Liver (tissue), 9 donors: Measurements from ENCODE around the gene TAS2R31. TPM values are rescaled to one million over a fixed set of nuclear protein-coding genes. Genes with fewer than 3 reads are reported as not detected.

Experiments used
- DNase-seq: peaks from one replicate; pipeline ENCODE4 v3.0.0-alpha.2; 2017; ENCODE audit warnings: low spot score
- H3K27ac ChIP-seq, 2 donors: one replicate each; pipeline ENCODE4 v1.7.0; 2013; ENCODE audit warnings: inconsistent platforms in 2 of 2, low read length in 2 of 2, control low read depth in 1 of 2, low read depth in 1 of 2, mild to moderate bottlenecking in 1 of 2
- H3K27me3 ChIP-seq, 4 donors: one replicate each; pipeline versions ENCODE4 v1.6.1 to v1.7.0; 2013; ENCODE audit warnings: low read length in 3 of 4, inconsistent platforms in 1 of 4, mild to moderate bottlenecking in 1 of 4, moderate library complexity in 1 of 4; ENCODE audit not compliant: control insufficient read depth in 4 of 4, insufficient read depth in 4 of 4
- H3K36me3 ChIP-seq, 4 donors: one replicate each; pipeline versions ENCODE4 v1.6.1 to v1.7.0; 2013; ENCODE audit warnings: low read length in 3 of 4, mild to moderate bottlenecking in 3 of 4, low read depth in 1 of 4, moderate library complexity in 1 of 4; ENCODE audit not compliant: control insufficient read depth in 4 of 4, insufficient read depth in 3 of 4
- H3K4me1 ChIP-seq, 4 donors: one replicate each; pipeline versions ENCODE4 v1.6.1 to v1.7.0; 2013; ENCODE audit warnings: low read length in 3 of 4, mild to moderate bottlenecking in 3 of 4, moderate library complexity in 1 of 4; ENCODE audit not compliant: control insufficient read depth in 4 of 4, insufficient read depth in 4 of 4
- H3K4me3 ChIP-seq, 3 donors: one replicate each; pipeline versions ENCODE4 v1.6.1 to v1.7.0; 2013; ENCODE audit warnings: low read length in 3 of 3, control low read depth in 1 of 3, low read depth in 1 of 3, mild to moderate bottlenecking in 1 of 3
- H3K9ac ChIP-seq, 2 donors: one replicate each; pipeline ENCODE4 v1.7.0; 2013; ENCODE audit warnings: low read length in 2 of 2, mild to moderate bottlenecking in 2 of 2, moderate library complexity in 2 of 2, control low read depth in 1 of 2, low read depth in 1 of 2
- H3K9me3 ChIP-seq, 4 donors: one replicate each; pipeline versions ENCODE4 v1.6.1 to v1.7.0; 2013; ENCODE audit warnings: low read length in 3 of 4; ENCODE audit not compliant: control insufficient read depth in 4 of 4
- ATF3 ChIP-seq: IDR thresholded peaks from 2 replicates; pipeline ENCODE4 v1.6.1; 2016; ENCODE audit warnings: antibody characterized with exemption
- EGR1 ChIP-seq, 2 donors: IDR thresholded peaks; 2 replicates each; pipeline ENCODE4 v1.6.1; 2016 to 2018; ENCODE audit warnings: antibody characterized with exemption in 2 of 2, low read depth in 2 of 2
- FOXA1 ChIP-seq: IDR thresholded peaks from 2 replicates; pipeline ENCODE4 v1.6.1; 2016; ENCODE audit warnings: antibody characterized with exemption
- FOXA2 ChIP-seq: IDR thresholded peaks from 2 replicates; pipeline ENCODE4 v1.6.1; 2016; ENCODE audit warnings: antibody characterized with exemption
- GABPA ChIP-seq, 2 donors: IDR thresholded peaks in 1 of 2; conservative IDR thresholded peaks in 1 of 2; 2 replicates each; pipeline ENCODE4 v1.6.1; 2016; ENCODE audit warnings: antibody characterized with exemption in 2 of 2, mild to moderate bottlenecking in 1 of 2, moderate library complexity in 1 of 2
- JUND ChIP-seq, 2 donors: IDR thresholded peaks; 2 replicates each; pipeline ENCODE4 v1.6.1; 2016; ENCODE audit warnings: antibody characterized with exemption in 2 of 2
- MAX ChIP-seq: IDR thresholded peaks from 2 replicates; pipeline ENCODE4 v1.6.1; 2016; ENCODE audit warnings: antibody characterized with exemption
- NR2F2 ChIP-seq: IDR thresholded peaks from 2 replicates; pipeline ENCODE4 v1.6.1; 2016; ENCODE audit warnings: antibody characterized with exemption
- SP1 ChIP-seq: IDR thresholded peaks from 2 replicates; pipeline ENCODE4 v1.6.1; 2018; ENCODE audit warnings: antibody characterized with exemption, mild to moderate bottlenecking
- TAF1 ChIP-seq: conservative IDR thresholded peaks from 2 replicates; pipeline ENCODE4 v1.6.1; 2016; ENCODE audit warnings: antibody characterized with exemption, mild to moderate bottlenecking
- ZBTB33 ChIP-seq: IDR thresholded peaks from 2 replicates; pipeline ENCODE4 v1.6.1; 2016; ENCODE audit warnings: antibody characterized with exemption
- WGBS: extraction: QIAGEN DNeasy Blood & Tissue Kit; methylation state at CpG from one replicate; pipeline ENCODE4 v1.1.7; 2013; 5-methylcytosine and 5-hydroxymethylcytosine counted together
- polyA plus RNA-seq, 2 donors: library from polyadenylated mRNA; stranded (reverse) in 1 of 2; unstranded in 1 of 2; fragments of 200-250 nt in 1 of 2; fragments of >200 nt in 1 of 2; fragmentation: Nextera tagmentation in 1 of 2; extraction: Ambion mirVana in 1 of 2; gene quantifications; one replicate each; pipeline versions ENCODE4 v1.2.1 to v1.2.3, GENCODE V29; 2013 to 2015
- total RNA-seq, 2 donors: library from RNA; depleted of rRNA; stranded (reverse); fragments of >200 nt; gene quantifications; one replicate each; pipeline ENCODE4 v1.2.3, GENCODE V29; 2014
- TF ChIP-seq, protein P1 (sequence below): fragments of 150-350 bp; IDR thresholded peaks from 2 replicates; pipeline ENCODE4 v1.5.1; 2017; ENCODE audit warnings: improper control_type of control experiment, low read depth, low read length; ENCODE audit not compliant: missing input control
- TF ChIP-seq, protein P2 (sequence below): IDR thresholded peaks from 2 replicates; pipeline ENCODE4 v1.6.1; 2016; ENCODE audit warnings: antibody characterized with exemption, mild to moderate bottlenecking
- donor health status: healthy.
- donor health status: healthy.
- donor health status: healthy.
- donor health status: healthy.
- donor health status: healthy.

Gene TAS2R31
- total and polyA plus RNA-seq, 4 donors: 0.99 to 7.4 (median 1.3) TPM; not detected in 1

GRCh38 chr12:11014234-11014633 is 17.0 kb downstream of the TAS2R31 start:
- no peak overlapping the region for H3K27ac ChIP-seq
- TF ChIP-seq JUND (IDR thresholded peaks at IDR 0.05) (no peak), MAX (no peak), NR2F2 (no peak), FOXA2 (no peak), SP1 (no peak)
- TF ChIP-seq, protein P1, sequence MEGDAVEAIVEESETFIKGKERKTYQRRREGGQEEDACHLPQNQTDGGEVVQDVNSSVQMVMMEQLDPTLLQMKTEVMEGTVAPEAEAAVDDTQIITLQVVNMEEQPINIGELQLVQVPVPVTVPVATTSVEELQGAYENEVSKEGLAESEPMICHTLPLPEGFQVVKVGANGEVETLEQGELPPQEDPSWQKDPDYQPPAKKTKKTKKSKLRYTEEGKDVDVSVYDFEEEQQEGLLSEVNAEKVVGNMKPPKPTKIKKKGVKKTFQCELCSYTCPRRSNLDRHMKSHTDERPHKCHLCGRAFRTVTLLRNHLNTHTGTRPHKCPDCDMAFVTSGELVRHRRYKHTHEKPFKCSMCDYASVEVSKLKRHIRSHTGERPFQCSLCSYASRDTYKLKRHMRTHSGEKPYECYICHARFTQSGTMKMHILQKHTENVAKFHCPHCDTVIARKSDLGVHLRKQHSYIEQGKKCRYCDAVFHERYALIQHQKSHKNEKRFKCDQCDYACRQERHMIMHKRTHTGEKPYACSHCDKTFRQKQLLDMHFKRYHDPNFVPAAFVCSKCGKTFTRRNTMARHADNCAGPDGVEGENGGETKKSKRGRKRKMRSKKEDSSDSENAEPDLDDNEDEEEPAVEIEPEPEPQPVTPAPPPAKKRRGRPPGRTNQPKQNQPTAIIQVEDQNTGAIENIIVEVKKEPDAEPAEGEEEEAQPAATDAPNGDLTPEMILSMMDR: no peak
- peaks cover 0 to 10% (median 4%) of the 10 kb centered on the region in 4 donors for H3K4me1 ChIP-seq
- DNase-seq: no peak
- no peak overlapping the region for H3K9ac ChIP-seq
- H3K27me3 ChIP-seq: no peaks in the 10 kb centered on the region
- H3K9me3 ChIP-seq: no peaks in the 10 kb centered on the region
- H3K36me3 ChIP-seq: no peaks in the 10 kb centered on the region
- no peak overlapping the region for H3K4me3 ChIP-seq

- H3K9ac ChIP-seq: no peak overlapping the region
- H3K4me3 ChIP-seq: no peak overlapping the region
- H3K27ac ChIP-seq: no peak overlapping the region
- WGBS: 100% methylated on average over 1 of the region's 1 CpG
- TF ChIP-seq ZBTB33: no peak
- TF ChIP-seq FOXA1: no peak
- TF ChIP-seq SP1: no peak
- no peak for TF ChIP-seq EGR1 (IDR thresholded peaks at IDR 0.05; ENCODE audit: low read depth in 2 of 2)
- TF ChIP-seq ATF3: no peak
- TF ChIP-seq TAF1: no peak
- no peak for TF ChIP-seq GABPA (IDR thresholded peaks at IDR 0.05 in 1 of 2, conservative IDR thresholded peaks at IDR 0.05 in 1 of 2)
- TF ChIP-seq MAX: no peak
- no peak for TF ChIP-seq FOXA2
- TF ChIP-seq NR2F2: no peak
- TF ChIP-seq, protein P2, sequence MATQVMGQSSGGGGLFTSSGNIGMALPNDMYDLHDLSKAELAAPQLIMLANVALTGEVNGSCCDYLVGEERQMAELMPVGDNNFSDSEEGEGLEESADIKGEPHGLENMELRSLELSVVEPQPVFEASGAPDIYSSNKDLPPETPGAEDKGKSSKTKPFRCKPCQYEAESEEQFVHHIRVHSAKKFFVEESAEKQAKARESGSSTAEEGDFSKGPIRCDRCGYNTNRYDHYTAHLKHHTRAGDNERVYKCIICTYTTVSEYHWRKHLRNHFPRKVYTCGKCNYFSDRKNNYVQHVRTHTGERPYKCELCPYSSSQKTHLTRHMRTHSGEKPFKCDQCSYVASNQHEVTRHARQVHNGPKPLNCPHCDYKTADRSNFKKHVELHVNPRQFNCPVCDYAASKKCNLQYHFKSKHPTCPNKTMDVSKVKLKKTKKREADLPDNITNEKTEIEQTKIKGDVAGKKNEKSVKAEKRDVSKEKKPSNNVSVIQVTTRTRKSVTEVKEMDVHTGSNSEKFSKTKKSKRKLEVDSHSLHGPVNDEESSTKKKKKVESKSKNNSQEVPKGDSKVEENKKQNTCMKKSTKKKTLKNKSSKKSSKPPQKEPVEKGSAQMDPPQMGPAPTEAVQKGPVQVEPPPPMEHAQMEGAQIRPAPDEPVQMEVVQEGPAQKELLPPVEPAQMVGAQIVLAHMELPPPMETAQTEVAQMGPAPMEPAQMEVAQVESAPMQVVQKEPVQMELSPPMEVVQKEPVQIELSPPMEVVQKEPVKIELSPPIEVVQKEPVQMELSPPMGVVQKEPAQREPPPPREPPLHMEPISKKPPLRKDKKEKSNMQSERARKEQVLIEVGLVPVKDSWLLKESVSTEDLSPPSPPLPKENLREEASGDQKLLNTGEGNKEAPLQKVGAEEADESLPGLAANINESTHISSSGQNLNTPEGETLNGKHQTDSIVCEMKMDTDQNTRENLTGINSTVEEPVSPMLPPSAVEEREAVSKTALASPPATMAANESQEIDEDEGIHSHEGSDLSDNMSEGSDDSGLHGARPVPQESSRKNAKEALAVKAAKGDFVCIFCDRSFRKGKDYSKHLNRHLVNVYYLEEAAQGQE: no peak
- no peaks in the 10 kb centered on the region for H3K36me3 ChIP-seq
- H3K4me1 ChIP-seq: no peaks in the 10 kb centered on the region
- no peak for DNase-seq
- no peaks in the 10 kb centered on the region for H3K9me3 ChIP-seq
- H3K27me3 ChIP-seq: no peaks in the 10 kb centered on the region
Measured at GRCh38 chr12:11007608-11008007, 23.6 kb downstream of the TAS2R31 start.
